ENCODE results near the gene TPK1.

- TF ChIP-seq, protein P1, sequence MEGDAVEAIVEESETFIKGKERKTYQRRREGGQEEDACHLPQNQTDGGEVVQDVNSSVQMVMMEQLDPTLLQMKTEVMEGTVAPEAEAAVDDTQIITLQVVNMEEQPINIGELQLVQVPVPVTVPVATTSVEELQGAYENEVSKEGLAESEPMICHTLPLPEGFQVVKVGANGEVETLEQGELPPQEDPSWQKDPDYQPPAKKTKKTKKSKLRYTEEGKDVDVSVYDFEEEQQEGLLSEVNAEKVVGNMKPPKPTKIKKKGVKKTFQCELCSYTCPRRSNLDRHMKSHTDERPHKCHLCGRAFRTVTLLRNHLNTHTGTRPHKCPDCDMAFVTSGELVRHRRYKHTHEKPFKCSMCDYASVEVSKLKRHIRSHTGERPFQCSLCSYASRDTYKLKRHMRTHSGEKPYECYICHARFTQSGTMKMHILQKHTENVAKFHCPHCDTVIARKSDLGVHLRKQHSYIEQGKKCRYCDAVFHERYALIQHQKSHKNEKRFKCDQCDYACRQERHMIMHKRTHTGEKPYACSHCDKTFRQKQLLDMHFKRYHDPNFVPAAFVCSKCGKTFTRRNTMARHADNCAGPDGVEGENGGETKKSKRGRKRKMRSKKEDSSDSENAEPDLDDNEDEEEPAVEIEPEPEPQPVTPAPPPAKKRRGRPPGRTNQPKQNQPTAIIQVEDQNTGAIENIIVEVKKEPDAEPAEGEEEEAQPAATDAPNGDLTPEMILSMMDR (conservative IDR thresholded peaks at IDR 0.05 in 1 of 2, IDR thresholded peaks at IDR 0.05 in 1 of 2; ENCODE audit: low read depth in 1 of 2, low read length in 2 of 2), result no peak
- TF ChIP-seq EZH2 (IDR thresholded peaks at IDR 0.05; ENCODE audit: low read length, missing control alignments), result no peak
These were observed 428.5 kb downstream of the TPK1 start for GRCh38 chr7:144407266-144407931.
